Endothelial cell of umbilical vein (primary cell): ENCODE data around the gene POLR3B. TPM values are rescaled to one million over a fixed set of nuclear protein-coding genes. Genes with fewer than 3 reads are reported as not detected.

Experiments used
- BruUV-seq: library from RNA; stranded (reverse); fragments of 400-500 nt; replicated peaks from 2 replicates; lab custom pipeline; 2021; lab: Mats Ljungman, UMichigan
- CTCF ChIA-PET: fragments of 300-600, 350-600 bp; sonication (Branson Sonifier 250); formaldehyde crosslinking; loops from one replicate; lab custom pipeline; 2021; ENCODE audit warnings: antibody characterized with exemption, inconsistent platforms; lab: Charles Lee
- POLR2A ChIA-PET: fragments of 300-600, 350-600 bp; sonication (Branson Sonifier 250); formaldehyde crosslinking; loops from one replicate; lab custom pipeline; 2021; ENCODE audit warnings: antibody characterized with exemption, inconsistent platforms; lab: Charles Lee
- DNase-seq: peaks from one replicate; pipeline ENCODE4 v3.0.0-alpha.2; 2011; ENCODE audit warnings: low read depth, low spot score
- FAIRE-seq: peaks from 2 replicates; lab custom pipeline; 2011; peaks lifted over from hg19 to GRCh38; lab: Jason Lieb, UNC
- H2AFZ ChIP-seq: 2 replicates; pipeline ENCODE4 v1.6.0; 2012; ENCODE audit warnings: low read depth, low read length, control low read depth, inconsistent platforms
- H3K27ac ChIP-seq: 2 replicates; pipeline ENCODE4 v1.5.1; 2011; ENCODE audit warnings: low read depth, mild to moderate bottlenecking, control low read depth, low read length, moderate library complexity; ENCODE audit not compliant: insufficient read depth
- H3K27me3 ChIP-seq, 2 experiments: 2 replicates each; pipeline versions ENCODE4 v1.6.0 to v1.6.1; 2011; ENCODE audit warnings: low read length in 2 of 2, mixed read lengths in 1 of 2; ENCODE audit not compliant: control insufficient read depth in 2 of 2, insufficient read depth in 2 of 2
- H3K36me3 ChIP-seq, 2 experiments: 2 replicates in 1 of 2; 3 replicates in 1 of 2; pipeline ENCODE4 v1.5.1; 2011; ENCODE audit warnings: low read length in 2 of 2, mild to moderate bottlenecking in 1 of 2, moderate library complexity in 1 of 2; ENCODE audit not compliant: control insufficient read depth in 2 of 2, insufficient read depth in 2 of 2; ENCODE audit errors: extremely low read depth in 1 of 2
- H3K4me1 ChIP-seq: 3 replicates; pipeline ENCODE4 v1.5.1; 2011; ENCODE audit warnings: mild to moderate bottlenecking, low read length; ENCODE audit not compliant: control insufficient read depth, insufficient read depth; ENCODE audit errors: extremely low read depth
- H3K4me2 ChIP-seq: 2 replicates; pipeline ENCODE4 v1.6.1; 2011; ENCODE audit warnings: low read length, control low read depth, mixed read lengths; ENCODE audit not compliant: insufficient read depth
- H3K4me3 ChIP-seq, 3 experiments: fragments of 200-600 bp in 1 of 3; sonication (generic), shearing (Covaris generic) in 1 of 3; replicated peaks in 1 of 3; 2 replicates each; pipeline ENCODE4 v1.5.1; 2011 to 2016; ENCODE audit warnings: control low read depth in 3 of 3, low read length in 3 of 3, mild to moderate bottlenecking in 2 of 3, inconsistent platforms in 1 of 3, low read depth in 1 of 3, moderate library complexity in 1 of 3; ENCODE audit not compliant: insufficient read depth in 1 of 3
- H3K79me2 ChIP-seq: 2 replicates; pipeline ENCODE4 v1.6.0; 2012; ENCODE audit warnings: low read length, inconsistent platforms; ENCODE audit not compliant: control insufficient read depth, insufficient read depth
- H3K9ac ChIP-seq: replicated peaks from 2 replicates; pipeline ENCODE3; 2011; ENCODE audit warnings: low read length, control low read depth; ENCODE audit not compliant: insufficient read depth; ENCODE audit errors: extremely low read depth
- H3K9me1 ChIP-seq: replicated peaks from 3 replicates; pipeline ENCODE4 v1.6.0; 2011; ENCODE audit warnings: mild to moderate bottlenecking, low read length; ENCODE audit not compliant: control insufficient read depth, insufficient read depth; ENCODE audit errors: extremely low read depth
- H3K9me3 ChIP-seq: replicated peaks from 2 replicates; pipeline ENCODE4 v1.5.1; 2012; ENCODE audit warnings: low read length, inconsistent platforms; ENCODE audit not compliant: control insufficient read depth, insufficient read depth
- H4K20me1 ChIP-seq: replicated peaks from 2 replicates; pipeline ENCODE3; 2011; ENCODE audit warnings: mild to moderate bottlenecking, low read length; ENCODE audit not compliant: control insufficient read depth, insufficient read depth; ENCODE audit errors: extremely low read depth
- CTCF ChIP-seq, 2 donors: IDR thresholded peaks; 1 replicate in 1 of 2; 2 replicates in 1 of 2; pipeline ENCODE4 v1.5.1; 2011; ENCODE audit warnings: low read length in 2 of 2, mild to moderate bottlenecking in 2 of 2, moderate library complexity in 2 of 2, control low read depth in 1 of 2, inconsistent platforms in 1 of 2, low read depth in 1 of 2; ENCODE audit not compliant: insufficient read depth in 1 of 2; ENCODE audit errors: extremely low read depth in 1 of 2
- EZH2 ChIP-seq: IDR thresholded peaks from 2 replicates; pipeline ENCODE4 v1.6.1; 2012; ENCODE audit warnings: borderline replicate concordance, low read depth, mild to moderate bottlenecking, moderate library complexity, low read length, inconsistent platforms; ENCODE audit not compliant: severe bottlenecking
- FOS ChIP-seq: IDR thresholded peaks from 2 replicates; pipeline ENCODE4 v1.6.1; 2011; ENCODE audit warnings: mild to moderate bottlenecking, low read length, moderate library complexity, borderline replicate concordance; ENCODE audit not compliant: insufficient read depth
- GATA2 ChIP-seq: IDR thresholded peaks from 2 replicates; pipeline ENCODE4 v1.7.0; 2011; ENCODE audit warnings: low read depth, mild to moderate bottlenecking, moderate library complexity, mixed read lengths, low read length; ENCODE audit not compliant: insufficient read length, insufficient read depth
- MAX ChIP-seq: IDR thresholded peaks from 2 replicates; pipeline ENCODE4 v1.6.1; 2011; ENCODE audit not compliant: insufficient read depth, insufficient read length
- POLR2AphosphoS5 ChIP-seq: IDR thresholded peaks from 2 replicates; pipeline ENCODE4 v1.6.1; 2012; ENCODE audit warnings: low read depth, mild to moderate bottlenecking, control low read depth, low read length, moderate library complexity; ENCODE audit not compliant: insufficient read depth
- dilution Hi-C: fragments of 300-500 bp; cut with MboI; formaldehyde crosslinking; loops from one replicate; pipeline ENCODE4 v1.15.0; 2019; ENCODE audit warnings: low sequenced_read_pairs; ENCODE audit not compliant: extremely low pct_ligation_motif_present
- intact Hi-C: fragments of 100-400 bp; cut with micrococcal nuclease; formaldehyde crosslinking; loops from one replicate; pipeline ENCODE4 v1.10.0; 2022
- polyA plus RNA-seq, 4 experiments: library from polyadenylated mRNA; depleted of rRNA in 3 of 4; stranded (reverse) in 3 of 4; unstranded in 1 of 4; fragments of >200 nt; gene quantifications; 2 replicates each; pipeline versions ENCODE4 v1.2.1 to v1.2.3, GENCODE V29; 2011 to 2012; ENCODE audit warnings: missing spikeins in 1 of 4
- total RNA-seq: library from RNA; stranded (reverse); gene quantifications from 2 replicates; pipeline ENCODE4 v1.2.3, GENCODE V29; 2021

The POLR3B gene
- total and polyA plus RNA-seq, 2 donors (not counting 3 experiments of a cell fraction or from before 2014, with no cell fraction given) = 6.0 to 12.3 TPM

GRCh38 chr12:106409878-106410277, 52.3 kb downstream of the POLR3B start:
- CTCF ChIA-PET = interaction anchor here (1.4 kb wide), 1 partner anchor 9 kb away, joined by 4 read pairs; no protein-coding TSS in a partner anchor
- DNase-seq (no peak), FAIRE-seq (no peak)
- Histone ChIP-seq H3K27ac (no peak overlapping the region), H3K4me1 (no peaks in the 10 kb centered on the region), H4K20me1 (no peaks in the 10 kb centered on the region), H3K36me3 (peaks cover 0 to 2% of the 10 kb centered on the region in 2 experiments), H2AFZ (no peak overlapping the region), H3K9ac (no peak overlapping the region), H3K4me2 (no peak overlapping the region), H3K4me3 (no peak overlapping the region), H3K79me2 (no peaks in the 10 kb centered on the region), H3K27me3 (no peaks in the 10 kb centered on the region), H3K9me3 (no peaks in the 10 kb centered on the region), H3K9me1 (no peaks in the 10 kb centered on the region)
- intact Hi-C loops = no loop called here
- BruUV-seq = no TSS peak
- POLR2A ChIA-PET = no interaction called here
- no peak for TF ChIP-seq EZH2
- no peak for TF ChIP-seq MAX
- no peak for TF ChIP-seq POLR2AphosphoS5
- no peak for TF ChIP-seq GATA2
- no peak for TF ChIP-seq CTCF (IDR thresholded peaks at IDR 0.05; ENCODE audit: extremely low read depth in 1 of 2, insufficient read depth in 1 of 2, low read depth in 1 of 2, low read length in 2 of 2)
- no peak for TF ChIP-seq FOS
- dilution Hi-C loops = no loop called here
